Natural killer cell (primary cell): ENCODE results near the gene ISM2. TPM values are rescaled to one million over a fixed set of nuclear protein-coding genes. Genes with fewer than 3 reads are reported as not detected.

Experiments used
- ATAC-seq, 3 donors: fragments of 150-1000 bp in 2 of 3; fragments of 200-7000 bp in 1 of 3; cut with Tn5 transposase; 1 replicate in 1 of 3; 2 replicates in 2 of 3; pipeline ENCODE4 v1.10.0; 2021; ENCODE audit warnings: mild to moderate bottlenecking in 2 of 3, moderate library complexity in 2 of 3
- DNase-seq, 2 donors: peaks; one replicate each; pipeline versions ENCODE4 v3.0.0 to v3.0.0-alpha.2; 2013 to 2021; ENCODE audit warnings: mixed read lengths in 1 of 2
- H3K27ac ChIP-seq: one replicate; pipeline ENCODE4 v1.5.1; 2013; ENCODE audit warnings: mild to moderate bottlenecking, low read length
- H3K27me3 ChIP-seq: one replicate; pipeline ENCODE4 v1.6.1; 2013; ENCODE audit warnings: low read length; ENCODE audit not compliant: control insufficient read depth, insufficient read depth
- H3K36me3 ChIP-seq: one replicate; pipeline ENCODE4 v1.6.1; 2013; ENCODE audit warnings: low read length; ENCODE audit not compliant: control insufficient read depth, insufficient read depth
- H3K4me1 ChIP-seq: one replicate; pipeline ENCODE4 v1.6.1; 2013; ENCODE audit warnings: low read length; ENCODE audit not compliant: control insufficient read depth, insufficient read depth
- H3K4me3 ChIP-seq: one replicate; pipeline ENCODE4 v1.5.1; 2013; ENCODE audit warnings: low read length
- H3K9me3 ChIP-seq: one replicate; pipeline ENCODE4 v1.6.1; 2013; ENCODE audit warnings: low read length; ENCODE audit not compliant: control insufficient read depth, insufficient read depth
- H3K27ac Mint-ChIP-seq, 2 donors: one replicate each; pipeline ENCODE4 v1.8.0; 2022; ENCODE audit warnings: mild to moderate bottlenecking in 2 of 2, mixed read lengths in 2 of 2, moderate library complexity in 1 of 2
- H3K27me3 Mint-ChIP-seq, 2 donors: one replicate each; pipeline ENCODE4 v1.8.0; 2022; ENCODE audit warnings: low read depth in 2 of 2, mixed read lengths in 2 of 2
- H3K36me3 Mint-ChIP-seq: one replicate; pipeline ENCODE4 v1.8.0; 2022; ENCODE audit warnings: mixed read lengths
- H3K4me1 Mint-ChIP-seq, 2 donors: one replicate each; pipeline ENCODE4 v1.8.0; 2022; ENCODE audit warnings: mixed read lengths in 2 of 2
- H3K4me3 Mint-ChIP-seq: one replicate; pipeline ENCODE4 v1.8.0; 2022; ENCODE audit warnings: mild to moderate bottlenecking, moderate library complexity, mixed read lengths
- H3K9me3 Mint-ChIP-seq, 2 donors: one replicate each; pipeline ENCODE4 v1.8.0; 2022; ENCODE audit warnings: mixed read lengths in 2 of 2
- WGBS: methylation state at CpG from one replicate; pipeline ENCODE4 v1.1.7; 2013; ENCODE audit warnings: missing lambda C conversion rate; ENCODE audit not compliant: insufficient coverage; 5-methylcytosine and 5-hydroxymethylcytosine counted together
- intact Hi-C: fragments of 100-400 bp; cut with micrococcal nuclease; formaldehyde crosslinking; loops from one replicate; pipeline ENCODE4 v1.14.2; 2022
- total RNA-seq, 4 donors: library from RNA; stranded (reverse); fragments of 120-200 nt in 1 of 4; gene quantifications; one replicate each; pipeline versions ENCODE4 v1.2.3 to v1.2.4, GENCODE V29; 2013 to 2022
- TF ChIP-seq, protein P1 (sequence below): fragments of 200-600 bp; IDR thresholded peaks from one replicate; pipeline ENCODE4 v1.8.0; 2022; ENCODE audit warnings: antibody characterized with exemption

The ISM2 gene
- total RNA-seq, 3 donors from 2014 or later (not counting 1 experiment from before 2014, with no cell fraction given), result not detected

DNA sequence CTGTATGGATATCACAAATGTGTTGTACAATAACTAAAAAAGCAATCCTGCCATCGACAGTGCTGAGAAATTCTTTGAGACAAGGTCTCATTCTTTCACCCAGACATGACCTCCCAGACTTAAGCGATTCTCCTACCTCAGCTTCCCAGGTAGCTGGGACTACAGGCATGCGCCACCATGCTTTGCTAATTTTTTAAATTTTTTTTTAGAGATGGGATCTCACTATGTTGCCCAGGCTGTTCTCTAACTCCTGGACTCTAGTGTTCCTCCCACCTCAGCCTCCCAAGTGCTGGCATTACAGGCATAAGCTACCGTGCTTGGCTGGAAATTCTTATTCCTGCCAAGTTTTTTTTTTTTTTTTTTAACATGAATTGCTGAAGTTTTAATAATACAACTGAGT, 58.8 kb downstream of the ISM2 start:
- WGBS, result 98% methylated on average over 4 of the region's 4 CpGs
- Histone ChIP-seq H3K9me3 (no peaks in the 10 kb centered on the region), H3K27me3 (no peaks in the 10 kb centered on the region), H3K27ac (no peak overlapping the region), H3K36me3 (peaks cover 68% of the 10 kb centered on the region), H3K4me3 (no peak overlapping the region), H3K4me1 (no peaks in the 10 kb centered on the region)
- TF ChIP-seq, protein P1, sequence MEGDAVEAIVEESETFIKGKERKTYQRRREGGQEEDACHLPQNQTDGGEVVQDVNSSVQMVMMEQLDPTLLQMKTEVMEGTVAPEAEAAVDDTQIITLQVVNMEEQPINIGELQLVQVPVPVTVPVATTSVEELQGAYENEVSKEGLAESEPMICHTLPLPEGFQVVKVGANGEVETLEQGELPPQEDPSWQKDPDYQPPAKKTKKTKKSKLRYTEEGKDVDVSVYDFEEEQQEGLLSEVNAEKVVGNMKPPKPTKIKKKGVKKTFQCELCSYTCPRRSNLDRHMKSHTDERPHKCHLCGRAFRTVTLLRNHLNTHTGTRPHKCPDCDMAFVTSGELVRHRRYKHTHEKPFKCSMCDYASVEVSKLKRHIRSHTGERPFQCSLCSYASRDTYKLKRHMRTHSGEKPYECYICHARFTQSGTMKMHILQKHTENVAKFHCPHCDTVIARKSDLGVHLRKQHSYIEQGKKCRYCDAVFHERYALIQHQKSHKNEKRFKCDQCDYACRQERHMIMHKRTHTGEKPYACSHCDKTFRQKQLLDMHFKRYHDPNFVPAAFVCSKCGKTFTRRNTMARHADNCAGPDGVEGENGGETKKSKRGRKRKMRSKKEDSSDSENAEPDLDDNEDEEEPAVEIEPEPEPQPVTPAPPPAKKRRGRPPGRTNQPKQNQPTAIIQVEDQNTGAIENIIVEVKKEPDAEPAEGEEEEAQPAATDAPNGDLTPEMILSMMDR, result no peak
- peaks cover 32% of the 10 kb centered on the region for H3K36me3 Mint-ChIP-seq
- no peak for ATAC-seq
- H3K27me3 Mint-ChIP-seq, result no peaks in the 10 kb centered on the region
- H3K4me1 Mint-ChIP-seq, result no peaks in the 10 kb centered on the region
- H3K4me3 Mint-ChIP-seq, result no peak overlapping the region
- no peak for DNase-seq
- no peaks in the 10 kb centered on the region for H3K9me3 Mint-ChIP-seq
- intact Hi-C loops, result no loop called here
- H3K27ac Mint-ChIP-seq, result no peak overlapping the region

DNA sequence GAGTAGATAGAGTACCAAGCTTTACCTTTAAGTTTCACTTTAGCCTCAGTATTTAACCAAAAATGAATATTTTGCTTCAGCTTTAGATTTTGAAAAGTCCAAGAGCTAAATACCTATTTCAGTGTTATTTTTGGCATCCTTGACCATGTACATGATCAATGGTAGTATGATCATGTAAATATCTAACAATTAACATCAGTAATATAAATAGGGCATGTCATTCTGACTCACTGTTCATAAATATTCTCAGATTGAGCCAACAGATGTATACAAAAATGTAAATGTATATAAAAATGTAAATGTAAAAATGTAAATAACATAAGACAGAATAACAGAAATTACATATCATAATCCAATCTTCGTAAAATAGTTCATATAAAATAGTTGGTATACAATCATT, 60.0 kb downstream of the ISM2 start:
- WGBS, result no CpG with 5 or more reads among the region's 1 CpG
- Histone ChIP-seq H3K4me3 (no peak overlapping the region), H3K4me1 (no peaks in the 10 kb centered on the region), H3K27ac (no peak overlapping the region), H3K27me3 (no peaks in the 10 kb centered on the region), H3K36me3 (peaks cover 71% of the 10 kb centered on the region), H3K9me3 (no peaks in the 10 kb centered on the region)
- H3K9me3 Mint-ChIP-seq, result no peaks in the 10 kb centered on the region
- DNase-seq, result no peak
- H3K4me3 Mint-ChIP-seq, result no peak overlapping the region
- ATAC-seq, result no peak
- no peak overlapping the region for H3K27ac Mint-ChIP-seq
- intact Hi-C loops, result no loop called here
- H3K36me3 Mint-ChIP-seq, result peaks cover 34% of the 10 kb centered on the region
- TF ChIP-seq, protein P1, result no peak
- no peaks in the 10 kb centered on the region for H3K27me3 Mint-ChIP-seq
- no peaks in the 10 kb centered on the region for H3K4me1 Mint-ChIP-seq

DNA sequence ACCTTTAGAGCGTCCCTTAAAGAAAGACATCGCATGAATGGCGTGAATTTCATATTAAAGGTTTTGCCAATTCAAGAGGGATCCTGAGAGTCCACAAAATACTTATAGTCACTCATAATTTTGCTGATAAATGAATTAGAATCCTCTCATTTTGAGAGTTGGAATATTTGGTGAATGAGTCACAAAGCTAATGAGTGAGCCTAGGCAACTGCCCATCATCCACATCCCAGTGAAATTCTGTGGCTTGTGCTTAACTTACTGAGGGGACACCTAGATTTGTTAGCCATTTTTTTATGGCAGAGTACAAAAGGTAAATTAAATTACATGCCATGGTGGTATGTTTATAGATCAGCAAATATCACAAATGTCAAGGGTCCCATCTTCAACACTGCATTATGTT, 62.6 kb downstream of the ISM2 start:
- TF ChIP-seq, protein P1, result no peak
- peaks cover 60% of the 10 kb centered on the region for H3K36me3 ChIP-seq
- no peaks in the 10 kb centered on the region for H3K9me3 Mint-ChIP-seq
- H3K27ac Mint-ChIP-seq, result no peak overlapping the region
- 95% methylated on average over 2 of the region's 3 CpGs for WGBS
- no peaks in the 10 kb centered on the region for H3K27me3 ChIP-seq
- H3K4me1 ChIP-seq, result no peaks in the 10 kb centered on the region
- DNase-seq (no peak), ATAC-seq (no peak)
- peaks cover 29% of the 10 kb centered on the region for H3K36me3 Mint-ChIP-seq
- H3K4me1 Mint-ChIP-seq, result no peaks in the 10 kb centered on the region
- no peak overlapping the region for H3K4me3 ChIP-seq
- H3K27ac ChIP-seq, result no peak overlapping the region
- intact Hi-C loops, result no loop called here
- H3K27me3 Mint-ChIP-seq, result no peaks in the 10 kb centered on the region
- no peak overlapping the region for H3K4me3 Mint-ChIP-seq
- H3K9me3 ChIP-seq, result no peaks in the 10 kb centered on the region

DNA sequence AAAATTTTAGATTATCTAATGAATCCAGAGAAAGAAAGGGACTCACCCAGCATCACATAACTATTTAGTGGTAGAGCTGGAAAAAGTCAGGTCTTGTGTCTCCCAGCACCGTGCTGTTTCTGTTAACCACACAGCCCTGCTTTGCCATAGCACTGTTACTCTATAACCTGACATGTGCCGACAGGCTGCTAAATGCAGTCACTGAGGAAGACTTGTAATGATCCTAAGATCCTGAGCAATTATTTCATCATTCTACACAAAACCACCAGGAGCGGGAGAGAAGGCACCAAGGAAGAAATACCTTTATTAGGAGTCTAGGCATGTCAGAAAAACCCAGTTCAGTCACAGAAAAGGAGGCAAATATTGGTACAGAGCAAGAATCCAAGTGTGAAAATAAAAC, 72.2 kb downstream of the ISM2 start:
- DNase-seq (no peak), ATAC-seq (no peak)
- intact Hi-C loops, result no loop called here
- no peak overlapping the region for H3K4me3 ChIP-seq
- 100% methylated on average over 2 of the region's 3 CpGs for WGBS
- H3K9me3 ChIP-seq, result no peaks in the 10 kb centered on the region
- Mint-ChIP-seq H3K4me3 (no peak overlapping the region), H3K9me3 (no peaks in the 10 kb centered on the region), H3K36me3 (peaks cover 59% of the 10 kb centered on the region), H3K27me3 (no peaks in the 10 kb centered on the region), H3K4me1 (no peaks in the 10 kb centered on the region), H3K27ac (no peak overlapping the region)
- H3K27me3 ChIP-seq, result no peaks in the 10 kb centered on the region
- peaks cover 75% of the 10 kb centered on the region for H3K36me3 ChIP-seq
- no peaks in the 10 kb centered on the region for H3K4me1 ChIP-seq
- TF ChIP-seq, protein P1, result no peak
- no peak overlapping the region for H3K27ac ChIP-seq
